DMS153 treated with DMSO at 0.1 percent for 48 hours (cell line): ENCODE results near the gene TP53I11.

ENCODE experiments used
- DNase-seq: peaks from one replicate; lab custom pipeline; 2025; ENCODE audit not compliant: unreplicated experiment; lab: John Stamatoyannopoulos, UW

TP53I11 gene

GRCh38 chr11:44916331-44916730 is 34.4 kb downstream of the TP53I11 start:
- no peak for DNase-seq

DNA sequence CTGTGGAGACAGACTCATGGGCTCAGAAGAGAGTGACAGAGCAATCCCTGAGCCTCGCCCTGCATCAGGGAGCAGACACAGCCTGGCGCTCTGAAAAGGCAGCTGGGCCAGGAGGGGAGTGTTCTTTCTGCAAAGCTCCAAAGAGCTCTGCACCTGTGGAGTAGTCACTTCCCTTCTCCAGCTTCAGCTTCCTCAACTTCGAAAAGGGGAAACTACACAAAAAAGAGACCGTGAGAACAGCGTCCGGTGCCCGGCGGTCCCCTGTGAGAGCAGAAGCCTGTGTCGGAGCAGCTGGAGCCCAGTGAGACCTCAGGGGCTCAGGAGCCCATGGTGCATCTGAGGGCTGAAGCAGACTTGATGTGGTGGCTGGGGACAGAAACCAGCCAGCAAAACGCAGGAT is 35.1 kb downstream of the TP53I11 start:
- no peak for DNase-seq

DNA sequence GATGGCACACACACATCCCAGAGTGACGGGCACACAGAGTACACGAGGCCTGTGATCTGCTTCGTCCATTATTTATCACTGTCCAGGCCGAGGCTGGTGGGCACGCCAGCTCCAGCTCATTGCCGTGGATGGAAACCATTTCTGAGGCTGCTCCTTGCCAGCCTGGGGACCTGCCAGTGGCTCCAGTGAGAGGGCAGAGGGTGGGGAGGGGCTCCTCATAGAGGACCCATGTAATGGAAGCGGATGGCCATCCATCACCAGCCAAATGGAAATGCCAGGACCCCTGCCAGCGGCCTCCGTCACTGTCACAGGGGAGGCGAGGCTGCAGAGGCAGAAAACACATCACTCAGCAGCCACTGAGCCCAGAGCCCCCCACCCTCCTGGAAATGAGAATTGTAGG is 35.7 kb downstream of the TP53I11 start:
- DNase-seq = no peak

GRCh38 chr11:44914105-44914504 is 36.6 kb downstream of the TP53I11 start:
- DNase-seq = no peak

- no peak for DNase-seq
Observed at GRCh38 chr11:44913502-44913901, 37.2 kb downstream of the TP53I11 start.

- DNase-seq = no peak
Observed at GRCh38 chr11:44912270-44912987, 38.3 kb downstream of the TP53I11 start.

GRCh38 chr11:44911029-44911814 is 39.5 kb downstream of the TP53I11 start:
- DNase-seq = peak; percentile 80

GRCh38 chr11:44910591-44910990 is 40.1 kb downstream of the TP53I11 start:
- DNase-seq = no peak

GRCh38 chr11:44909557-44909956 is 41.1 kb downstream of the TP53I11 start:
- no peak for DNase-seq

DNA sequence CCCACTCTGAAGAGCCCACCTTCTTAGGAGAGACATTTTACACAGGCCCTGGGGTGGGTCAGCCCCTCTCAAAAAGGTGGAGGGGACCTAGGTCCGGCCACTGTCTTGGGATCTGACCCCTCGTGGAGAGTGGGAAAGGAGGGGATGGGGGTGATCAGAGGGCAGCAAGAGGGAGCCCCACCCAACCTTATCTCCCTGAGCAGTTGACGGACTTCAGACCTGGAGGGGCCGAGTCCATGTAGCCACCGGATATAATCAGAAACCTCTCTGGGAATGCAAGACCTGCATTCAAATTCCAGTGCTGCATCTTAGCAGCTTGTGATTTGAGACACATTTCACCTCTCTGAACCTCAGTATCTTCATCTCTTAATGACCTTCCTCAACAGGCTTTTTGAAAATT is 44.0 kb downstream of the TP53I11 start:
- no peak for DNase-seq

DNA sequence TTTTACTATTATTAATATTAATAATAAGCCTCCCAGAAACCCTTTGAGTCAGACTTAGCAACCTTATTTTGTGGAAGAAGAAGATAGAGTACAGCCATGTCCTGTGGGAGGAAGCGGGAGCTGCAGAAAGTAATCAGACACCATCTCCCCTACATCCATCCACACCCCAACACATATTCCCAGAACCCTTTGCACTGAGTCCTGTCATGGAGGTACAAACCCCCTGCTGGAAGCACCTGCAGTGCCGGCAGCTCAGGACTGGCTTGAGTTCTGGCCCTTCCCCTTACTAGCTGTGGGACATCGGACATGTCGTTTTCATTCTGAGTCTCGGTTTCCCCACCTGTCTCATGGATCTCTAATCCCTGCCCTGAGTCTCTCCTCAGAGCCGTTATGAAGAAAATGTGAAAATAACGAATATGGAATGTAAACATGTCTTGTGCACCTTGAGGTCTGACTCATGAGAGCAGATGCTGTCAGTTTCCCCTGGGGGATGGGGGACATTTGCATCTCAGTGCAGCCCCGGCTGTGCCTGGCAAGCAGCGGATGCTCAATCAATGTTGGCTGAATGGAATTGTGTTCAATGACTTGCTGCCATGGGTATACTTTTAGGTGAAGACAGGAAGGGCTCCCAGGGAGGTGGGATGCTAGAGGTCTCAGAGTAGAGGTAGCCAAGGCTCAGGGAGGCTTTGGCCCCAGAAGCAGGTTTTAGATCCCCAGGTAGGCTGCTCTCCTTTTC is 45.4 kb downstream of the TP53I11 start:
- DNase-seq = no peak

DNA sequence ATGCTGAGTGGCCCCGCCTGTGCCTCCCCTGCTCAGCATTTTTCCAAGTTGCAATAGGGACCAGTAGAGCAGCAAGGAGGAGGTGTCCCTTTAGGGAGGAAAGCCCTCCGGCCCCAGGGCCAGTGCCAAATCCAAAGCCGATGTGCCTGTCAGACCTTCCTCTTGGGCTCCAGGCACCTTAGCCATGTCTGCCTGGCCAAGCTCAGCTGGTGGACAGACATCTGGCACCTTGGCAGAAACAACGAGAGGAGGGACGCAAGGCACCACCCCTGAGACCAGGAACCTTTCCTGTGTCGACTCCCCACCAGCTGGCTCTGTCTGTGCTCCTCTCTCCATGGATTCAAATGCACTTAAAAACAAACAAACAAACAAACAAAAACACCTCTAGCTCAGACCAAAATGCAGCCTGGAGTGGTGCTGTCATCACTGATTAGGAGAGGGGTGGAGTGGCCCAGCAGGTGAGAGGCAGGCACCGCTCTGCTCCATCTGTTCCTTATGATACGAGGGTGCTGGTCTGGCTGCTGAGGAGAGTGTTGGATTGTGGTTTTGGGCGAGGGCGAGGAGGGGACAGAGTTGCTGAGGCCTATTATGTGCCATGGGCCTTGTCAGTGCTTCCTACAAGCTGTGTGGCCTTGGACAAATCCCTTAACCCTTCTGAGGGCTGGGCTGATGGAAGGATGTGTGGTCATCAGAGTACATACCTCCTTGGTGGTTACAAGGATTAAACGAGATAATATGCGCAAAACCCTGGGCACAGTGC is 46.2 kb downstream of the TP53I11 start:
- no peak for DNase-seq

GRCh38 chr11:44903518-44903917 is 47.2 kb downstream of the TP53I11 start:
- DNase-seq = no peak

- no peak for DNase-seq
Observed at GRCh38 chr11:44903035-44903434, 47.6 kb downstream of the TP53I11 start.

- no peak for DNase-seq
Observed at GRCh38 chr11:44901786-44902185, 48.9 kb downstream of the TP53I11 start.

DNA sequence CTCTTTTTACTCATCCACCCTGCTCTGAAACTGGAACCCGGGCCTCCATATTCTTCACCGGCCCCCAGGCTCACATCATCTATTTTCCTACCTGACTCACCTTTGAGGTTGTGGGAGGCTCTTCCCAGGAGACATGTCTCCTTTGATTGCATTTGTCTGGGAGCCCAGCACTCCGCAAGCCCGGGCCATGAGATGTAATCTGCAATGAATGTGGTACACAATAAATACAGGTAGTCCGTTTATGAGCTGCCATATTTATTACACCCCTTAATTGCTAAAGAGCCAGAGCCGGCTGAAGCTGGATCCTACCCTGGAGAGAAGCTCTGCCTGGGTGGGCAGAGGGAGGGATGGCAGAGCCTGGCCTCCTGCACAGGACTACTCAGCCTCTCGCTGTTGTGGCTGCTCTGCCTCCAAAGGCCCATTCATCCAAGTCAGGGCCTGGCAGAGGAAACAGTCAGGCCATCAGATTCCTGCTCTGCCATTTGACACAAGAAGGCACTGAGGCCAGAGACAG is 49.5 kb downstream of the TP53I11 start:
- no peak for DNase-seq

- no peak for DNase-seq
Observed at GRCh38 chr11:44899959-44900358, 50.7 kb downstream of the TP53I11 start.

GRCh38 chr11:44893846-44894617 is 56.7 kb downstream of the TP53I11 start:
- peak; percentile 29 for DNase-seq

DNA sequence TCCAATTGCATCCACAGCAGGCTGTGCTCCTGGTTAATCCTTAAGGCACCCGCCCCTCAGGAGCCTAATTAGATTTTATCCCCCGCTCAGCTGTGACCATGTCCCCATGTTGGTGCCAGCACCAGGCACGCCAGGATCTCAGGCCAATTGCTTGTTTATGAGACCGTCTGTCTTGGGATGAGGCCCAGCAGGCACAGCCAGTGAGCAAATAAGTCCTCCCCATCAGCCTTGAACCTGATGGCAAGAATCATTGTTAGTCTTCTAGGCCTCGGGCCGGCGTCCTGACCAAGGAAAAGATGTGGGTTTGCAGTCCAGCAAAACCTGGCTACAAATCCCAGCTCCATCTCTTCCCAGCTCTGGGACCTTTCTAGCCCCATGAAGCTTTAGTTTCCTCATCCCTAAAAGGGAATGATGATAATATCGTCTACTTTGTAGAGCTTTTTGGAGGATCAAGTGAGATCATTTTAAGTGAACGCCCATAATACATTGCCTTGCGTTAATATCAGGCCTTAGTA is 57.3 kb downstream of the TP53I11 start:
- DNase-seq = no peak

GRCh38 chr11:44892843-44893242 is 57.8 kb downstream of the TP53I11 start:
- no peak for DNase-seq
